Duodenal mucosa (tissue), 2 donors: Measurements from ENCODE around the gene B3GALT6.

ENCODE experiments used
- H3K27ac ChIP-seq: one replicate; pipeline ENCODE4 v1.7.0; 2013; ENCODE audit warnings: low read depth, low read length
- H3K27me3 ChIP-seq, 2 donors: one replicate each; pipeline ENCODE4 v1.7.0; 2013; ENCODE audit warnings: low read length in 2 of 2, control low read depth in 1 of 2; ENCODE audit not compliant: insufficient read depth in 2 of 2, control insufficient read depth in 1 of 2
- H3K36me3 ChIP-seq, 2 donors: one replicate each; pipeline ENCODE4 v1.7.0; 2013; ENCODE audit warnings: low read length in 2 of 2, control low read depth in 1 of 2; ENCODE audit not compliant: insufficient read depth in 2 of 2, control insufficient read depth in 1 of 2
- H3K4me1 ChIP-seq, 2 donors: one replicate each; pipeline ENCODE4 v1.7.0; 2013; ENCODE audit warnings: low read length in 2 of 2, control low read depth in 1 of 2; ENCODE audit not compliant: insufficient read depth in 2 of 2, control insufficient read depth in 1 of 2
- H3K4me3 ChIP-seq, 2 donors: one replicate each; pipeline ENCODE4 v1.7.0; 2013; ENCODE audit warnings: low read length in 2 of 2, low read depth in 1 of 2
- H3K9ac ChIP-seq, 2 donors: one replicate each; pipeline ENCODE4 v1.7.0; 2013; ENCODE audit warnings: low read length in 2 of 2, low read depth in 1 of 2
- H3K9me3 ChIP-seq, 2 donors: one replicate each; pipeline ENCODE4 v1.7.0; 2013; ENCODE audit warnings: low read length in 2 of 2, control low read depth in 1 of 2; ENCODE audit not compliant: control insufficient read depth in 1 of 2

The B3GALT6 gene

GRCh38 chr1:1216770-1217620, 15.0 kb upstream of the B3GALT6 start:
- no peaks in the 10 kb centered on the region for H3K27me3 ChIP-seq
- H3K9ac ChIP-seq, result no peak overlapping the region
- H3K9me3 ChIP-seq, result no peaks in the 10 kb centered on the region
- no peak overlapping the region for H3K4me3 ChIP-seq
- no peak overlapping the region for H3K27ac ChIP-seq
- peaks cover 8 to 15% of the 10 kb centered on the region in 2 donors for H3K4me1 ChIP-seq
- peaks cover 18 to 59% of the 10 kb centered on the region in 2 donors for H3K36me3 ChIP-seq

- no peaks in the 10 kb centered on the region for H3K27me3 ChIP-seq
- H3K4me1 ChIP-seq, result peaks cover 8 to 21% of the 10 kb centered on the region in 2 donors
- no peaks in the 10 kb centered on the region for H3K9me3 ChIP-seq
- peaks cover 25 to 66% of the 10 kb centered on the region in 2 donors for H3K36me3 ChIP-seq
- H3K4me3 ChIP-seq, result no peak overlapping the region
- H3K27ac ChIP-seq, result no peak overlapping the region
- no peak overlapping the region for H3K9ac ChIP-seq
Observed at GRCh38 chr1:1217621-1218523, 14.2 kb upstream of the B3GALT6 start.

GRCh38 chr1:1218524-1219200, 13.4 kb upstream of the B3GALT6 start:
- Histone ChIP-seq H3K9me3 (no peaks in the 10 kb centered on the region), H3K4me1 (peaks cover 4 to 17% of the 10 kb centered on the region in 2 donors), H3K36me3 (peaks cover 30 to 73% of the 10 kb centered on the region in 2 donors), H3K27ac (no peak overlapping the region), H3K27me3 (no peaks in the 10 kb centered on the region), H3K4me3 (no peak overlapping the region), H3K9ac (no peak overlapping the region)

GRCh38 chr1:1219341-1219740, 12.7 kb upstream of the B3GALT6 start:
- peaks cover 30 to 80% of the 10 kb centered on the region in 2 donors for H3K36me3 ChIP-seq
- H3K4me3 ChIP-seq, result no peak overlapping the region
- H3K9me3 ChIP-seq, result no peaks in the 10 kb centered on the region
- no peak overlapping the region for H3K27ac ChIP-seq
- peaks cover 4 to 11% of the 10 kb centered on the region in 2 donors for H3K4me1 ChIP-seq
- H3K27me3 ChIP-seq, result no peaks in the 10 kb centered on the region
- no peak overlapping the region for H3K9ac ChIP-seq

- Histone ChIP-seq H3K27me3 (no peaks in the 10 kb centered on the region), H3K4me1 (peaks cover 2 to 7% of the 10 kb centered on the region in 2 donors), H3K4me3 (no peak overlapping the region), H3K36me3 (peaks cover 30 to 86% of the 10 kb centered on the region in 2 donors), H3K9me3 (no peaks in the 10 kb centered on the region), H3K27ac (no peak overlapping the region), H3K9ac (no peak overlapping the region)
Observed at GRCh38 chr1:1220197-1220596, 11.8 kb upstream of the B3GALT6 start.

- Histone ChIP-seq H3K27me3 (no peaks in the 10 kb centered on the region), H3K4me3 (no peak overlapping the region), H3K27ac (no peak overlapping the region), H3K9ac (no peak overlapping the region), H3K36me3 (peaks cover 32 to 90% of the 10 kb centered on the region in 2 donors), H3K4me1 (peaks cover 0 to 7% of the 10 kb centered on the region in 2 donors), H3K9me3 (no peaks in the 10 kb centered on the region)
Observed at GRCh38 chr1:1221887-1222574, 10.0 kb upstream of the B3GALT6 start.

GRCh38 chr1:1222575-1223225, 9.3 kb upstream of the B3GALT6 start:
- Histone ChIP-seq H3K9ac (no peak overlapping the region), H3K9me3 (no peaks in the 10 kb centered on the region), H3K4me1 (peaks cover 0 to 7% of the 10 kb centered on the region in 2 donors), H3K27me3 (no peaks in the 10 kb centered on the region), H3K36me3 (peaks cover 29 to 89% of the 10 kb centered on the region in 2 donors), H3K4me3 (no peak overlapping the region), H3K27ac (no peak overlapping the region)

GRCh38 chr1:1223321-1223720, 8.7 kb upstream of the B3GALT6 start:
- H3K9me3 ChIP-seq, result no peaks in the 10 kb centered on the region
- H3K9ac ChIP-seq, result no peak overlapping the region
- no peak overlapping the region for H3K27ac ChIP-seq
- H3K27me3 ChIP-seq, result no peaks in the 10 kb centered on the region
- H3K36me3 ChIP-seq, result peaks cover 30 to 89% of the 10 kb centered on the region in 2 donors
- H3K4me3 ChIP-seq, result no peak overlapping the region
- H3K4me1 ChIP-seq, result peaks cover 0 to 7% of the 10 kb centered on the region in 2 donors

GRCh38 chr1:1223891-1224290, 8.1 kb upstream of the B3GALT6 start:
- peaks cover 0 to 9% of the 10 kb centered on the region in 2 donors for H3K4me1 ChIP-seq
- no peak overlapping the region for H3K9ac ChIP-seq
- no peaks in the 10 kb centered on the region for H3K27me3 ChIP-seq
- no peaks in the 10 kb centered on the region for H3K9me3 ChIP-seq
- H3K36me3 ChIP-seq, result peaks cover 35 to 89% of the 10 kb centered on the region in 2 donors
- H3K4me3 ChIP-seq, result no peak overlapping the region
- H3K27ac ChIP-seq, result no peak overlapping the region
